Measurements from ENCODE around the gene DLEC1. TPM values are rescaled to one million over a fixed set of nuclear protein-coding genes. Genes with fewer than 3 reads are reported as not detected.

The DLEC1 gene
- total RNA-seq, 4 donors from 2014 or later: 0.20 to 4.1 (median 1.4) TPM

DNA sequence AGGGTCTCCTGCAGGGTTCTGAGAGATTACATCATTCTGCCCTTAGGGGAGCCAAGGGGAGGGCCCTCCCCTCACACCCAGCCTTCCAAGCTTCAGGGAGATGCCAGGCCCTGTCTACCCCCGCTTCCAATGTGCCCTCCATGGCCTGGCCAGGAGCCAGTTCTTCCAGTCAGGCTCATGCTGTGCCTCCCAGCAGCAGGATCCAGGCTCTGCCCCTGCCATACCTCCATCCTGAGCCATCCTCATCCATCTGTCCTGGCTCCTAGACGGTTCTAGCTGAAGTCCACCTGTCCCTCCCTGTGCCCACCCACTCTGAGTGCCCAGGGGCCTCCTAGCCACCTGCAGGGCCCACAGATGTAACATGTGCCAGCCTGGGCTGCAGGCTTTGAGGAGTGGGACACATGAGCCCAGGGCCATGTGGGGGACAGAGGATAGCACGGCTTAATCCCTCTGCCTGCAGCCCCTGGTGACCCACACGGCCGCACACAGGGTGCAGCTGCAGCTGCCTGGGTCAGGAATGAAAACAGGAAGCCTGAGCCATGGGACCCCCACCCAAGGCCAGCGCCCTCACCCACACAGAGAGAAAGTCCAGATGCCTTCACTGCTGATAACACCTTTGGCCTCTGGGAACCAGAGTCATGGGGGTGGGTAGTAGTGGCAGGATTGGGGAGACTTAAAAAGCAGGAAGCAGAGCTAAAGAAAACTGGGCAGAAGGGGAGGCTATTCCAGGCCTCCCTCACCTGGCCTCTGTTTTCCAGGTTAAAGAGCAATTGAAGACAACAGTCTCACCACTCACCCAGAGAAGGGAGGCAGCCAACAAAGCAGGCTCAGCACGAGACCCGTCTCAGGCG is 21.3 kb upstream of the DLEC1 start:
- H3K27me3 ChIP-seq: no peaks in the 10 kb centered on the region
- no peak for DNase-seq
- in situ Hi-C loops (cut with MboI; ENCODE audit: low pct_ligation_motif_present in 1 of 4, low pct_unique_long_range_greater_than_20kb in 1 of 4, low sequenced_read_pairs in 3 of 4): no loop called here
- 69% methylated on average over 9 of the region's 9 CpGs; no CpG with 5 or more reads in 1 of the 2 donors for WGBS, 2 donors (ENCODE audit: low coverage in 1 of 2)
- no peaks in the 10 kb centered on the region for H3K9me3 ChIP-seq
- TF ChIP-seq EP300 (IDR thresholded peaks at IDR 0.05; ENCODE audit: low read depth) (no peak), POLR2AphosphoS5 (IDR thresholded peaks at IDR 0.05) (no peak)
- H3K4me1 ChIP-seq: peaks cover 0 to 44% (median 19%) of the 10 kb centered on the region in 4 donors
- H3K27ac ChIP-seq: no peak overlapping the region
- H3K4me3 ChIP-seq: no peak overlapping the region
- peaks cover 0 to 27% (median 4%) of the 10 kb centered on the region in 4 donors for H3K36me3 ChIP-seq
- intact Hi-C loops (cut with DNase I; ENCODE audit: low total_unique reads): no loop called here

DNA sequence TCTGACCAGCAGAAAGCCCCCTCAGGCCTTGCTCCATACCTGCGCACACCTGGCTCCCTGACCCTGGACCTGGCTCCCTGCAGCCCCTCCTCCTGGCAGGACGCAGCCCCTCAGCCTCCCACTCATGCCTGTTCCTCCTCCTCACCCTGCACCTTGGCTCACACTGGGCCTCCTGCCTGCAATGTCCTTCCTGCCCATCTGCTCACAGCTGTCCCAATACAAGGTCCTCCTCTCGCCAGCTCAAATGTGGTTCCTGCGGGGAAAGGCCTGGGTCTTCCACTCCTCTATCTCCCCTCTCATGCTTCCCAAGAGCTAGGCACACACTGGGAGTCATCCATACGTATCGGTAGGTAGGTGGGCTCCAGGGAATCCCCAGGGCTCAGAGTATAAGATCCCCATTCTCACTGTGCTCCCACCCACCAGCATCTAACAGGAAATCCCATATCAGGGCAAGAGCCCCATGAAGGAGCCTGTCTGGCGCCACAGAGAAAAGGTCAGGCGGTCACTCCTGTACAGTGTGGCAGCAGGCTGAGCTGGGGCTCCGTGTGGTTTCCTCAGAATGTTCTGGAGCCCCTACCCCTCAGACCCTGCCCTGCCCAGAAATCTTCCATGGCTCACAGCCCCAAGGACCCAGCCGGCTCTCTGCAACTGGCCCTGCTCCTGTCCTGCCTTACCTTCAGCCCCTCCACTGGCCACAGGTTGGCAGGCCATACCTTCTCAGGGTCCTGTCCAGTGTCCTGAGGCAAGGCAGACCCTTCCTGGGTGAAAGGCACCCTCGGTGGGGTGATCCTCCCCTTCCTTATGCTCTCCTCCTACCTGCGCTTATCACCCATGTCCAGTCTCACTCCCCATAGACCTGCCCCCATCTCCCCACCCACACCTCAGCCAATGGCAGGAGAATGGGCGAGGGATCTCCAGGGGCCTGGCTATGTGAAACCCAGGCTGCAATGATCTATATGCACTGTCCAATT is 20.4 kb upstream of the DLEC1 start:
- WGBS, 2 donors (ENCODE audit: low coverage in 1 of 2): 88 to 93% methylated on average over 2 to 11 of the region's 13 CpGs
- DNase-seq: peak; percentile 7

DNA sequence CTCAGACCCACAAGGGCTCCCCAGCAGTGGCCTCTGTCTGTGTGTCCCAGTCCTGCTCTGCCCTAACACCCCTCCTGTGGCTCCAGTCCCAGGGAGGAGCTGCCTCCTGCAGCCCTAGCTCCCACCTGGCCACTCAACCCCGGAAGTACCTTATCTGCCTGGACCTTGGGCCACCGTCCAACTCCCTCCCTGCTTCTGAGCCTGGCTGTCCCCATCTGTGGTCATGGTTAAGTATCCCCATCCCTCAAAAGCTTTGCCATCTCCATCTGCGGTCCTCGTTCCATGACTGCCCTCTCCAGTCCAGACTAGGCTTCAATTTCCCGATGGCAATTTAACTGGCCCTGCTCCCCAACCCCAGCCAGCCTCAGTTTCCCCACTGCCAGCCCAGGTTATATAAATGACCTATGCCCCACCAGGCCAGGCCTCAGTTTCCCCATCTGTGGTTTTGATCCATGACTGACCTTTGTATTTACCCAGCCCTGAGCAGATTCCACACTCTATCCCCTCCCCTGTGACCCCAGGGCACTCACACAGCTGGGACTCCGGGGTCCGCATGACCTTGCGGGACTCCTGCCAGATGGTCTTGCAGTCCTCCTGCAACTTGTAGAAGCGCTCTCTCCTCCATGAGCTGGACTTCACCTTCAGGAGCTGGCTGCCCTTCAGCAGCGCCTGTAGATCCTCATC is 19.2 kb upstream of the DLEC1 start:
- Histone ChIP-seq H3K4me3 (no peak overlapping the region), H3K9me3 (no peaks in the 10 kb centered on the region), H3K27me3 (no peaks in the 10 kb centered on the region), H3K27ac (no peak overlapping the region), H3K36me3 (peaks cover 0 to 27% (median 4%) of the 10 kb centered on the region in 4 donors), H3K4me1 (peaks cover 0 to 32% (median 13%) of the 10 kb centered on the region in 4 donors)
- in situ Hi-C loops (cut with MboI; ENCODE audit: low pct_ligation_motif_present in 1 of 4, low pct_unique_long_range_greater_than_20kb in 1 of 4, low sequenced_read_pairs in 3 of 4) (no loop called here), intact Hi-C loops (cut with DNase I; ENCODE audit: low total_unique reads) (no loop called here)
- WGBS, 2 donors (ENCODE audit: low coverage in 1 of 2): 71 to 80% methylated on average over 3 to 10 of the region's 10 CpGs
- DNase-seq: peak; percentile 27
- TF ChIP-seq POLR2A (IDR thresholded peaks at IDR 0.05): no peak
- no peak for TF ChIP-seq POLR2AphosphoS5 (IDR thresholded peaks at IDR 0.05)
- TF ChIP-seq, protein P1, sequence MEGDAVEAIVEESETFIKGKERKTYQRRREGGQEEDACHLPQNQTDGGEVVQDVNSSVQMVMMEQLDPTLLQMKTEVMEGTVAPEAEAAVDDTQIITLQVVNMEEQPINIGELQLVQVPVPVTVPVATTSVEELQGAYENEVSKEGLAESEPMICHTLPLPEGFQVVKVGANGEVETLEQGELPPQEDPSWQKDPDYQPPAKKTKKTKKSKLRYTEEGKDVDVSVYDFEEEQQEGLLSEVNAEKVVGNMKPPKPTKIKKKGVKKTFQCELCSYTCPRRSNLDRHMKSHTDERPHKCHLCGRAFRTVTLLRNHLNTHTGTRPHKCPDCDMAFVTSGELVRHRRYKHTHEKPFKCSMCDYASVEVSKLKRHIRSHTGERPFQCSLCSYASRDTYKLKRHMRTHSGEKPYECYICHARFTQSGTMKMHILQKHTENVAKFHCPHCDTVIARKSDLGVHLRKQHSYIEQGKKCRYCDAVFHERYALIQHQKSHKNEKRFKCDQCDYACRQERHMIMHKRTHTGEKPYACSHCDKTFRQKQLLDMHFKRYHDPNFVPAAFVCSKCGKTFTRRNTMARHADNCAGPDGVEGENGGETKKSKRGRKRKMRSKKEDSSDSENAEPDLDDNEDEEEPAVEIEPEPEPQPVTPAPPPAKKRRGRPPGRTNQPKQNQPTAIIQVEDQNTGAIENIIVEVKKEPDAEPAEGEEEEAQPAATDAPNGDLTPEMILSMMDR (IDR thresholded peaks at IDR 0.05): no peak
- no peak for TF ChIP-seq EP300 (IDR thresholded peaks at IDR 0.05; ENCODE audit: low read depth)

More for the DNA sequence above, 20.4 kb upstream of the DLEC1 start:
- TF ChIP-seq, protein P1 (IDR thresholded peaks at IDR 0.05): no peak
- TF ChIP-seq POLR2AphosphoS5 (IDR thresholded peaks at IDR 0.05) (no peak), EP300 (IDR thresholded peaks at IDR 0.05; ENCODE audit: low read depth) (no peak), POLR2A (IDR thresholded peaks at IDR 0.05) (no peak)
- Histone ChIP-seq H3K27ac (no peak overlapping the region), H3K36me3 (peaks cover 0 to 27% (median 4%) of the 10 kb centered on the region in 4 donors), H3K27me3 (no peaks in the 10 kb centered on the region), H3K4me1 (peaks cover 2 to 43% (median 17%) of the 10 kb centered on the region in 4 donors), H3K4me3 (no peak overlapping the region), H3K9me3 (no peaks in the 10 kb centered on the region)
- intact Hi-C loops (cut with DNase I; ENCODE audit: low total_unique reads) (no loop called here), in situ Hi-C loops (cut with MboI; ENCODE audit: low pct_ligation_motif_present in 1 of 4, low pct_unique_long_range_greater_than_20kb in 1 of 4, low sequenced_read_pairs in 3 of 4) (no loop called here)

DNA sequence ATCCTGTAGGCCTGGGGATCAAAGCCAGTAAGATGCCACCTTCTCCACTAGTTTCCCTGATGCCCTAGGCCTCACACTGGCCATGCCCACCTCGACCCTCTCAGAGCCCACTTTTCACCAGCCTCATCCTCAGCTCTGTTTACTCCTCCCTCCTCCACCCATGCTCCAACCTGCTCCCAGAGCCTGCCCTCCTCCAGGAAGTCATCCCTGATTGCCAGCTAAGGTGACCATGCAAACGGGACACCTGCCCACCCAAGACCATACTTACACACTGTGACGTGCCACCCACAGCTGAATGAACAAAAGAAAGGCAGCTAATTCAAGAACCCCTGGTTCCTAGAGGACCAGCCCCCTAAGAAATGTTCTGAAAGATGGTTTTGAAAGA is 18.7 kb upstream of the DLEC1 start:
- no peak overlapping the region for H3K27ac ChIP-seq
- H3K36me3 ChIP-seq: peaks cover 0 to 27% (median 4%) of the 10 kb centered on the region in 4 donors
- no peak for TF ChIP-seq POLR2A (IDR thresholded peaks at IDR 0.05)
- no peak for TF ChIP-seq POLR2AphosphoS5 (IDR thresholded peaks at IDR 0.05)
- TF ChIP-seq, protein P1 (IDR thresholded peaks at IDR 0.05): no peak
- no peak for TF ChIP-seq EP300 (IDR thresholded peaks at IDR 0.05; ENCODE audit: low read depth)
- peaks cover 0 to 28% (median 12%) of the 10 kb centered on the region in 4 donors for H3K4me1 ChIP-seq
- in situ Hi-C loops (cut with MboI; ENCODE audit: low pct_ligation_motif_present in 1 of 4, low pct_unique_long_range_greater_than_20kb in 1 of 4, low sequenced_read_pairs in 3 of 4) (no loop called here), intact Hi-C loops (cut with DNase I; ENCODE audit: low total_unique reads) (no loop called here)
- H3K4me3 ChIP-seq: no peak overlapping the region
- WGBS, 2 donors (ENCODE audit: low coverage in 1 of 2): 75 to 87% methylated on average over 3 of the region's 3 CpGs
- H3K9me3 ChIP-seq: no peaks in the 10 kb centered on the region
- H3K27me3 ChIP-seq: no peaks in the 10 kb centered on the region
- DNase-seq: no peak
